Fibroblast of lung (primary cell): ENCODE measurements around the gene ARRB1. TPM values are rescaled to one million over a fixed set of nuclear protein-coding genes. Genes with fewer than 3 reads are reported as not detected.

Experiments
- DNase-seq, 2 donors: peaks; one replicate each; pipeline versions ENCODE4 v3.0.0 to v3.0.0-alpha.2; 2010; ENCODE audit warnings: low read depth in 2 of 2
- H2AFZ ChIP-seq: 2 replicates; pipeline ENCODE4 v1.5.1; 2012; ENCODE audit warnings: low read length, control low read depth, inconsistent platforms
- H3K27ac ChIP-seq: 2 replicates; pipeline ENCODE4 v1.5.1; 2011; ENCODE audit warnings: low read length, control low read depth; ENCODE audit not compliant: insufficient read depth
- H3K27me3 ChIP-seq: 2 replicates; pipeline ENCODE4 v1.5.1; 2011; ENCODE audit warnings: mild to moderate bottlenecking, low read length; ENCODE audit not compliant: control insufficient read depth, insufficient read depth
- H3K36me3 ChIP-seq: 2 replicates; pipeline ENCODE4 v1.5.1; 2011; ENCODE audit warnings: low read length; ENCODE audit not compliant: control insufficient read depth, insufficient read depth
- H3K4me1 ChIP-seq: 2 replicates; pipeline ENCODE4 v1.5.1; 2011; ENCODE audit warnings: low read length; ENCODE audit not compliant: control insufficient read depth, insufficient read depth; ENCODE audit errors: extremely low read depth
- H3K4me2 ChIP-seq: 2 replicates; pipeline ENCODE4 v1.5.1; 2011; ENCODE audit warnings: low read length, control low read depth; ENCODE audit not compliant: insufficient read depth; ENCODE audit errors: extremely low read depth
- H3K4me3 ChIP-seq, 4 experiments: fragments of 200-600 bp in 1 of 4; sonication (generic) in 1 of 4; replicated peaks in 1 of 4; 2 replicates each; pipeline ENCODE4 v1.5.1; 2011 to 2016; ENCODE audit warnings: low read length in 4 of 4, low read depth in 3 of 4, mild to moderate bottlenecking in 3 of 4, control low read depth in 2 of 4, inconsistent platforms in 1 of 4, mixed read lengths in 1 of 4; ENCODE audit not compliant: insufficient read depth in 1 of 4; ENCODE audit errors: control extremely low read depth in 1 of 4
- H3K79me2 ChIP-seq: 2 replicates; pipeline ENCODE4 v1.5.1; 2012; ENCODE audit warnings: mild to moderate bottlenecking, low read length, inconsistent platforms; ENCODE audit not compliant: control insufficient read depth, insufficient read depth
- H3K9ac ChIP-seq: 2 replicates; pipeline ENCODE4 v1.5.1; 2011; ENCODE audit warnings: mild to moderate bottlenecking, low read length, control low read depth; ENCODE audit not compliant: insufficient read depth
- H3K9me3 ChIP-seq: 2 replicates; pipeline ENCODE4 v1.5.1; 2012; ENCODE audit warnings: low read depth, low read length; ENCODE audit not compliant: control insufficient read depth, insufficient read depth
- H4K20me1 ChIP-seq: 2 replicates; pipeline ENCODE4 v1.5.1; 2011; ENCODE audit warnings: low read length; ENCODE audit not compliant: control insufficient read depth, insufficient read depth; ENCODE audit errors: extremely low read depth
- CTCF ChIP-seq, 2 donors: IDR thresholded peaks in 1 of 2; conservative IDR thresholded peaks in 1 of 2; 1 replicate in 1 of 2; 2 replicates in 1 of 2; pipeline ENCODE4 v1.5.1; 2011 to 2012; ENCODE audit warnings: low read length in 2 of 2, control low read depth in 1 of 2, inconsistent platforms in 1 of 2, low read depth in 1 of 2, mild to moderate bottlenecking in 1 of 2
- EZH2 ChIP-seq: IDR thresholded peaks from 2 replicates; pipeline ENCODE4 v1.5.1; 2012; ENCODE audit warnings: low read length, control low read depth, mild to moderate bottlenecking; ENCODE audit errors: missing control alignments
- polyA plus RNA-seq, 2 donors: library from polyadenylated mRNA; depleted of rRNA in 1 of 2; stranded (reverse) in 1 of 2; unstranded in 1 of 2; fragments of >200 nt; gene quantifications; 2 replicates each; pipeline ENCODE4 v1.2.1, GENCODE V29; 2011 to 2012; ENCODE audit warnings: missing spikeins in 1 of 2
- total RNA-seq: library from RNA; depleted of rRNA; stranded (reverse); fragments of >200 nt; gene quantifications from 2 replicates; pipeline ENCODE4 v1.2.1, GENCODE V29; 2014

The ARRB1 gene
- total and polyA plus RNA-seq, 2 donors (not counting 1 experiment from before 2014, with no cell fraction given) = 4.3 to 18.9 TPM

GRCh38 chr11:75219869-75220268 is 131.6 kb downstream of the ARRB1 start:
- Histone ChIP-seq H3K36me3 (no peaks in the 10 kb centered on the region), H3K4me3 (no peak overlapping the region), H3K9me3 (no peaks in the 10 kb centered on the region), H2AFZ (no peak overlapping the region), H3K9ac (no peak overlapping the region), H3K4me2 (no peak overlapping the region), H3K4me1 (no peaks in the 10 kb centered on the region), H3K27ac (no peak overlapping the region), H3K79me2 (no peaks in the 10 kb centered on the region), H3K27me3 (no peaks in the 10 kb centered on the region), H4K20me1 (no peaks in the 10 kb centered on the region)
- no peak for DNase-seq
- TF ChIP-seq EZH2 = no peak
- TF ChIP-seq CTCF (conservative IDR thresholded peaks at IDR 0.05 in 1 of 2, IDR thresholded peaks at IDR 0.05 in 1 of 2; ENCODE audit: low read depth in 1 of 2, low read length in 2 of 2) = no peak

- no peaks in the 10 kb centered on the region for H3K4me1 ChIP-seq
- no peaks in the 10 kb centered on the region for H3K36me3 ChIP-seq
- no peaks in the 10 kb centered on the region for H3K79me2 ChIP-seq
- H3K4me3 ChIP-seq = no peak overlapping the region
- DNase-seq = no peak
- H3K27me3 ChIP-seq = no peaks in the 10 kb centered on the region
- no peak overlapping the region for H3K4me2 ChIP-seq
- no peak overlapping the region for H3K27ac ChIP-seq
- H3K9me3 ChIP-seq = no peaks in the 10 kb centered on the region
- H4K20me1 ChIP-seq = peaks cover 1% of the 10 kb centered on the region
- TF ChIP-seq EZH2 = no peak
- TF ChIP-seq CTCF (conservative IDR thresholded peaks at IDR 0.05 in 1 of 2, IDR thresholded peaks at IDR 0.05 in 1 of 2; ENCODE audit: low read depth in 1 of 2, low read length in 2 of 2) = no peak
- H3K9ac ChIP-seq = no peak overlapping the region
- H2AFZ ChIP-seq = no peak overlapping the region
Measured at GRCh38 chr11:75214843-75215242, 136.6 kb downstream of the ARRB1 start.

GRCh38 chr11:75214411-75214821 is 137.0 kb downstream of the ARRB1 start:
- H3K9me3 ChIP-seq = no peaks in the 10 kb centered on the region
- DNase-seq = peak; percentile 68 to 69
- H4K20me1 ChIP-seq = peaks cover 1% of the 10 kb centered on the region
- H3K79me2 ChIP-seq = no peaks in the 10 kb centered on the region
- H3K27me3 ChIP-seq = no peaks in the 10 kb centered on the region
- no peak overlapping the region for H3K27ac ChIP-seq
- no peak overlapping the region for H3K4me2 ChIP-seq
- peak; percentile 30 to 36 for TF ChIP-seq CTCF (conservative IDR thresholded peaks at IDR 0.05 in 1 of 2, IDR thresholded peaks at IDR 0.05 in 1 of 2; ENCODE audit: low read depth in 1 of 2, low read length in 2 of 2)
- no peak for TF ChIP-seq EZH2
- H3K4me3 ChIP-seq = no peak overlapping the region
- H2AFZ ChIP-seq = no peak overlapping the region
- no peaks in the 10 kb centered on the region for H3K4me1 ChIP-seq
- no peak overlapping the region for H3K9ac ChIP-seq
- H3K36me3 ChIP-seq = no peaks in the 10 kb centered on the region

Other genes with a start within 250 kb of the ARRB1 start
- gene SLCO2B1, start 200.6 kb downstream of the ARRB1 start, total RNA-seq = under 0.01 TPM in 1 of 2 replicates, not detected in the other
- gene SLCO2B1, start 200.6 kb downstream of the ARRB1 start, polyA plus RNA-seq = 0.09 TPM in 1 of 2 replicates, not detected in the other
- under 0.01 TPM in 1 of 2 replicates, not detected in the other for gene TPBGL, start 110.9 kb downstream of the ARRB1 start, total RNA-seq
- gene TPBGL, start 110.9 kb downstream of the ARRB1 start, polyA plus RNA-seq = not detected in 2 replicates
- 1,593 and 2,352 TPM in 2 replicates for gene RPS3, start 47.9 kb upstream of the ARRB1 start, total RNA-seq
- gene RPS3, start 47.9 kb upstream of the ARRB1 start, polyA plus RNA-seq = 3,359 and 3,446 TPM in 2 replicates
- 1.3 and 1.8 TPM in 2 replicates for gene KLHL35, start 81.5 kb upstream of the ARRB1 start, total RNA-seq
- gene KLHL35, start 81.5 kb upstream of the ARRB1 start, polyA plus RNA-seq = 0.42 and 0.66 TPM in 2 replicates
- gene GDPD5, start 174.3 kb upstream of the ARRB1 start, total RNA-seq = 2.5 and 3.3 TPM in 2 replicates
- gene GDPD5, start 174.3 kb upstream of the ARRB1 start, polyA plus RNA-seq = 2.0 and 3.1 TPM in 2 replicates
- 750 and 828 TPM in 2 replicates for gene SERPINH1, start 210.6 kb upstream of the ARRB1 start, total RNA-seq
- gene SERPINH1, start 210.6 kb upstream of the ARRB1 start, polyA plus RNA-seq = 373 and 491 TPM in 2 replicates